GM18951 (cell line): ENCODE results near the gene GPAM.
"Not testable (repeated sequence)": the region's sequence is repeated elsewhere in the genome, so short reads cannot be mapped to it uniquely, and the experiment has no call there.

Experiments used
- POLR2A ChIP-seq: IDR thresholded peaks from 4 replicates; pipeline ENCODE4 v1.6.1; 2011; ENCODE audit warnings: mild to moderate bottlenecking; ENCODE audit not compliant: insufficient read length, insufficient read depth; ENCODE audit errors: extremely low read depth
- in situ Hi-C: fragments of 300-500 bp; cut with MboI; formaldehyde crosslinking; loops from one replicate; pipeline ENCODE4 v1.12.0; 2022; ENCODE audit warnings: low sequenced_read_pairs, mixed read lengths, inconsistent platforms; ENCODE audit not compliant: unreplicated experiment

Gene GPAM

GRCh38 chr10:112131346-112131745, 52.2 kb downstream of the GPAM start:
- in situ Hi-C loops = loop anchor here (25.0 kb wide), 1 partner anchor 181 kb away; no protein-coding TSS in a partner anchor
- TF ChIP-seq POLR2A = no peak

GRCh38 chr10:112126901-112127300, 56.7 kb downstream of the GPAM start:
- TF ChIP-seq POLR2A = no peak
- in situ Hi-C loops = loop anchor here (25.0 kb wide), 1 partner anchor 185 kb away; no protein-coding TSS in a partner anchor

GRCh38 chr10:112126172-112126571, 57.4 kb downstream of the GPAM start:
- in situ Hi-C loops = loop anchor here (25.0 kb wide), 1 partner anchor 186 kb away; no protein-coding TSS in a partner anchor
- TF ChIP-seq POLR2A = no peak

GRCh38 chr10:112124866-112125265, 58.7 kb downstream of the GPAM start:
- no peak for TF ChIP-seq POLR2A
- in situ Hi-C loops = loop anchor here (25.0 kb wide), 1 partner anchor 187 kb away; no protein-coding TSS in a partner anchor

GRCh38 chr10:112122827-112123226, 60.7 kb downstream of the GPAM start:
- no peak for TF ChIP-seq POLR2A
- in situ Hi-C loops = no loop called here

GRCh38 chr10:112120491-112120890, 63.1 kb downstream of the GPAM start:
- no peak for TF ChIP-seq POLR2A
- in situ Hi-C loops = no loop called here

GRCh38 chr10:112115781-112116385, 67.7 kb downstream of the GPAM start:
- in situ Hi-C loops = no loop called here
- no peak for TF ChIP-seq POLR2A

GRCh38 chr10:112109779-112110178, 73.8 kb downstream of the GPAM start:
- in situ Hi-C loops = not testable (repeated sequence)
